Endothelial cell of umbilical vein (primary cell): ENCODE measurements around the gene C12orf60. TPM values are rescaled to one million over a fixed set of nuclear protein-coding genes. Genes with fewer than 3 reads are reported as not detected.

Experiments
- BruUV-seq: library from RNA; stranded (reverse); fragments of 400-500 nt; replicated peaks from 2 replicates; lab custom pipeline; 2021; lab: Mats Ljungman, UMichigan
- CTCF ChIA-PET: fragments of 300-600, 350-600 bp; sonication (Branson Sonifier 250); formaldehyde crosslinking; loops from one replicate; lab custom pipeline; 2021; ENCODE audit warnings: antibody characterized with exemption, inconsistent platforms; lab: Charles Lee
- POLR2A ChIA-PET: fragments of 300-600, 350-600 bp; sonication (Branson Sonifier 250); formaldehyde crosslinking; loops from one replicate; lab custom pipeline; 2021; ENCODE audit warnings: antibody characterized with exemption, inconsistent platforms; lab: Charles Lee
- DNase-seq: peaks from one replicate; pipeline ENCODE4 v3.0.0-alpha.2; 2011; ENCODE audit warnings: low read depth, low spot score
- FAIRE-seq: peaks from 2 replicates; lab custom pipeline; 2011; peaks lifted over from hg19 to GRCh38; lab: Jason Lieb, UNC
- H2AFZ ChIP-seq: 2 replicates; pipeline ENCODE4 v1.6.0; 2012; ENCODE audit warnings: low read depth, low read length, control low read depth, inconsistent platforms
- H3K27ac ChIP-seq: 2 replicates; pipeline ENCODE4 v1.5.1; 2011; ENCODE audit warnings: low read depth, mild to moderate bottlenecking, control low read depth, low read length, moderate library complexity; ENCODE audit not compliant: insufficient read depth
- H3K27me3 ChIP-seq, 2 experiments: 2 replicates each; pipeline versions ENCODE4 v1.6.0 to v1.6.1; 2011; ENCODE audit warnings: low read length in 2 of 2, mixed read lengths in 1 of 2; ENCODE audit not compliant: control insufficient read depth in 2 of 2, insufficient read depth in 2 of 2
- H3K36me3 ChIP-seq, 2 experiments: 2 replicates in 1 of 2; 3 replicates in 1 of 2; pipeline ENCODE4 v1.5.1; 2011; ENCODE audit warnings: low read length in 2 of 2, mild to moderate bottlenecking in 1 of 2, moderate library complexity in 1 of 2; ENCODE audit not compliant: control insufficient read depth in 2 of 2, insufficient read depth in 2 of 2; ENCODE audit errors: extremely low read depth in 1 of 2
- H3K4me1 ChIP-seq: 3 replicates; pipeline ENCODE4 v1.5.1; 2011; ENCODE audit warnings: mild to moderate bottlenecking, low read length; ENCODE audit not compliant: control insufficient read depth, insufficient read depth; ENCODE audit errors: extremely low read depth
- H3K4me2 ChIP-seq: 2 replicates; pipeline ENCODE4 v1.6.1; 2011; ENCODE audit warnings: low read length, control low read depth, mixed read lengths; ENCODE audit not compliant: insufficient read depth
- H3K4me3 ChIP-seq, 3 experiments: fragments of 200-600 bp in 1 of 3; sonication (generic), shearing (Covaris generic) in 1 of 3; replicated peaks in 1 of 3; 2 replicates each; pipeline ENCODE4 v1.5.1; 2011 to 2016; ENCODE audit warnings: control low read depth in 3 of 3, low read length in 3 of 3, mild to moderate bottlenecking in 2 of 3, inconsistent platforms in 1 of 3, low read depth in 1 of 3, moderate library complexity in 1 of 3; ENCODE audit not compliant: insufficient read depth in 1 of 3
- H3K79me2 ChIP-seq: 2 replicates; pipeline ENCODE4 v1.6.0; 2012; ENCODE audit warnings: low read length, inconsistent platforms; ENCODE audit not compliant: control insufficient read depth, insufficient read depth
- H3K9ac ChIP-seq: replicated peaks from 2 replicates; pipeline ENCODE3; 2011; ENCODE audit warnings: low read length, control low read depth; ENCODE audit not compliant: insufficient read depth; ENCODE audit errors: extremely low read depth
- H3K9me1 ChIP-seq: replicated peaks from 3 replicates; pipeline ENCODE4 v1.6.0; 2011; ENCODE audit warnings: mild to moderate bottlenecking, low read length; ENCODE audit not compliant: control insufficient read depth, insufficient read depth; ENCODE audit errors: extremely low read depth
- H3K9me3 ChIP-seq: replicated peaks from 2 replicates; pipeline ENCODE4 v1.5.1; 2012; ENCODE audit warnings: low read length, inconsistent platforms; ENCODE audit not compliant: control insufficient read depth, insufficient read depth
- H4K20me1 ChIP-seq: replicated peaks from 2 replicates; pipeline ENCODE3; 2011; ENCODE audit warnings: mild to moderate bottlenecking, low read length; ENCODE audit not compliant: control insufficient read depth, insufficient read depth; ENCODE audit errors: extremely low read depth
- CTCF ChIP-seq, 2 donors: IDR thresholded peaks; 1 replicate in 1 of 2; 2 replicates in 1 of 2; pipeline ENCODE4 v1.5.1; 2011; ENCODE audit warnings: low read length in 2 of 2, mild to moderate bottlenecking in 2 of 2, moderate library complexity in 2 of 2, control low read depth in 1 of 2, inconsistent platforms in 1 of 2, low read depth in 1 of 2; ENCODE audit not compliant: insufficient read depth in 1 of 2; ENCODE audit errors: extremely low read depth in 1 of 2
- EZH2 ChIP-seq: IDR thresholded peaks from 2 replicates; pipeline ENCODE4 v1.6.1; 2012; ENCODE audit warnings: borderline replicate concordance, low read depth, mild to moderate bottlenecking, moderate library complexity, low read length, inconsistent platforms; ENCODE audit not compliant: severe bottlenecking
- FOS ChIP-seq: IDR thresholded peaks from 2 replicates; pipeline ENCODE4 v1.6.1; 2011; ENCODE audit warnings: mild to moderate bottlenecking, low read length, moderate library complexity, borderline replicate concordance; ENCODE audit not compliant: insufficient read depth
- GATA2 ChIP-seq: IDR thresholded peaks from 2 replicates; pipeline ENCODE4 v1.7.0; 2011; ENCODE audit warnings: low read depth, mild to moderate bottlenecking, moderate library complexity, mixed read lengths, low read length; ENCODE audit not compliant: insufficient read length, insufficient read depth
- JUN ChIP-seq: IDR thresholded peaks from 2 replicates; pipeline ENCODE4 v1.6.1; 2011; ENCODE audit warnings: borderline replicate concordance, low read depth; ENCODE audit not compliant: insufficient read length, insufficient read depth
- MYC ChIP-seq: IDR thresholded peaks from one replicate; pipeline ENCODE4 v1.6.1; 2011; ENCODE audit warnings: mild to moderate bottlenecking, low read depth, low read length
- POLR2A ChIP-seq: IDR thresholded peaks from 2 replicates; pipeline ENCODE4 v1.6.1; 2012; ENCODE audit warnings: low read depth, mild to moderate bottlenecking, control low read depth, low read length
- POLR2AphosphoS5 ChIP-seq: IDR thresholded peaks from 2 replicates; pipeline ENCODE4 v1.6.1; 2012; ENCODE audit warnings: low read depth, mild to moderate bottlenecking, control low read depth, low read length, moderate library complexity; ENCODE audit not compliant: insufficient read depth
- dilution Hi-C: fragments of 300-500 bp; cut with MboI; formaldehyde crosslinking; loops from one replicate; pipeline ENCODE4 v1.15.0; 2019; ENCODE audit warnings: low sequenced_read_pairs; ENCODE audit not compliant: extremely low pct_ligation_motif_present
- intact Hi-C: fragments of 100-400 bp; cut with micrococcal nuclease; formaldehyde crosslinking; loops from one replicate; pipeline ENCODE4 v1.10.0; 2022
- polyA plus RNA-seq, 4 experiments: library from polyadenylated mRNA; depleted of rRNA in 3 of 4; stranded (reverse) in 3 of 4; unstranded in 1 of 4; fragments of >200 nt; gene quantifications; 2 replicates each; pipeline versions ENCODE4 v1.2.1 to v1.2.3, GENCODE V29; 2011 to 2012; ENCODE audit warnings: missing spikeins in 1 of 4
- total RNA-seq: library from RNA; stranded (reverse); gene quantifications from 2 replicates; pipeline ENCODE4 v1.2.3, GENCODE V29; 2021
- TF ChIP-seq, protein P1 (sequence below): IDR thresholded peaks from 2 replicates; pipeline ENCODE4 v1.6.1; 2011; ENCODE audit not compliant: insufficient read depth, insufficient read length

The C12orf60 gene
- total and polyA plus RNA-seq, 2 donors (not counting 3 experiments of a cell fraction or from before 2014, with no cell fraction given), result 0.52 to 1.3 TPM

GRCh38 chr12:14810167-14810952 is 6.9 kb downstream of the C12orf60 start:
- intact Hi-C loops, result no loop called here
- dilution Hi-C loops, result no loop called here
- H4K20me1 ChIP-seq, result no peaks in the 10 kb centered on the region
- no peaks in the 10 kb centered on the region for H3K9me1 ChIP-seq
- TF ChIP-seq MYC (no peak), EZH2 (no peak), CTCF (IDR thresholded peaks at IDR 0.05; ENCODE audit: extremely low read depth in 1 of 2, insufficient read depth in 1 of 2, low read depth in 1 of 2, low read length in 2 of 2) (no peak), POLR2A (no peak), FOS (no peak), POLR2AphosphoS5 (no peak), GATA2 (no peak), JUN (no peak)
- TF ChIP-seq, protein P1, sequence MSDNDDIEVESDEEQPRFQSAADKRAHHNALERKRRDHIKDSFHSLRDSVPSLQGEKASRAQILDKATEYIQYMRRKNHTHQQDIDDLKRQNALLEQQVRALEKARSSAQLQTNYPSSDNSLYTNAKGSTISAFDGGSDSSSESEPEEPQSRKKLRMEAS, result no peak
- H3K27ac ChIP-seq, result no peak overlapping the region
- DNase-seq (no peak), FAIRE-seq (no peak)
- no peak overlapping the region for H2AFZ ChIP-seq
- no peaks in the 10 kb centered on the region for H3K27me3 ChIP-seq
- no peak overlapping the region for H3K4me2 ChIP-seq
- ChIA-PET POLR2A (interaction anchor here (0.8 kb wide), 1 partner anchor 8 kb away, joined by 3 read pairs; no protein-coding TSS in a partner anchor), CTCF (interaction anchor here (0.6 to 4.9 kb wide), 26 partner anchors 8 to 411 kb away, joined by 3 to 147 read pairs (median 6); partner anchors contain the start of genes ART4 and RERG)
- H3K9ac ChIP-seq, result no peak overlapping the region
- H3K36me3 ChIP-seq, result no peaks in the 10 kb centered on the region
- H3K79me2 ChIP-seq, result no peaks in the 10 kb centered on the region
- H3K4me3 ChIP-seq, result no peak overlapping the region
- H3K9me3 ChIP-seq, result no peaks in the 10 kb centered on the region
- no peaks in the 10 kb centered on the region for H3K4me1 ChIP-seq
- no TSS peak for BruUV-seq
